SK-N-SH (cell line): ENCODE results near the gene STAM2.

Source experiments
- ELF1 ChIP-seq: IDR thresholded peaks from 2 replicates; pipeline ENCODE4 v1.4.0; 2012
- EZH2phosphoT487 ChIP-seq: fragments of 200-600 bp; sonication (generic); IDR thresholded peaks from 2 replicates; pipeline ENCODE4 v1.6.1; 2017; ENCODE audit warnings: low read depth, mixed run types, mild to moderate bottlenecking, antibody characterized with exemption, moderate library complexity, borderline replicate concordance
- FOSL2 ChIP-seq: IDR thresholded peaks from 2 replicates; pipeline ENCODE4 v1.4.0; 2012; ENCODE audit warnings: low read depth, mild to moderate bottlenecking, moderate library complexity, borderline replicate concordance
- NFIC ChIP-seq: IDR thresholded peaks from 2 replicates; pipeline ENCODE4 v1.4.0; 2012; ENCODE audit warnings: borderline replicate concordance
- TF ChIP-seq, protein P1 (sequence below): fragments of 150-350 bp; IDR thresholded peaks from 2 replicates; pipeline ENCODE4 v1.6.1; 2017; ENCODE audit warnings: antibody characterized with exemption, low read length, low read depth, borderline replicate concordance
- TF ChIP-seq, protein P2 (sequence below): fragments of 200-600 bp; sonication (generic); IDR thresholded peaks from 2 replicates; pipeline ENCODE4 v1.6.1; 2017; ENCODE audit warnings: antibody characterized with exemption, mild to moderate bottlenecking, moderate library complexity

- TF ChIP-seq ELF1 (no peak), FOSL2 (no peak), EZH2phosphoT487 (no peak), NFIC (no peak)
- TF ChIP-seq, protein P1, sequence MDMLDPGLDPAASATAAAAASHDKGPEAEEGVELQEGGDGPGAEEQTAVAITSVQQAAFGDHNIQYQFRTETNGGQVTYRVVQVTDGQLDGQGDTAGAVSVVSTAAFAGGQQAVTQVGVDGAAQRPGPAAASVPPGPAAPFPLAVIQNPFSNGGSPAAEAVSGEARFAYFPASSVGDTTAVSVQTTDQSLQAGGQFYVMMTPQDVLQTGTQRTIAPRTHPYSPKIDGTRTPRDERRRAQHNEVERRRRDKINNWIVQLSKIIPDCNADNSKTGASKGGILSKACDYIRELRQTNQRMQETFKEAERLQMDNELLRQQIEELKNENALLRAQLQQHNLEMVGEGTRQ: no peak
- TF ChIP-seq, protein P2, sequence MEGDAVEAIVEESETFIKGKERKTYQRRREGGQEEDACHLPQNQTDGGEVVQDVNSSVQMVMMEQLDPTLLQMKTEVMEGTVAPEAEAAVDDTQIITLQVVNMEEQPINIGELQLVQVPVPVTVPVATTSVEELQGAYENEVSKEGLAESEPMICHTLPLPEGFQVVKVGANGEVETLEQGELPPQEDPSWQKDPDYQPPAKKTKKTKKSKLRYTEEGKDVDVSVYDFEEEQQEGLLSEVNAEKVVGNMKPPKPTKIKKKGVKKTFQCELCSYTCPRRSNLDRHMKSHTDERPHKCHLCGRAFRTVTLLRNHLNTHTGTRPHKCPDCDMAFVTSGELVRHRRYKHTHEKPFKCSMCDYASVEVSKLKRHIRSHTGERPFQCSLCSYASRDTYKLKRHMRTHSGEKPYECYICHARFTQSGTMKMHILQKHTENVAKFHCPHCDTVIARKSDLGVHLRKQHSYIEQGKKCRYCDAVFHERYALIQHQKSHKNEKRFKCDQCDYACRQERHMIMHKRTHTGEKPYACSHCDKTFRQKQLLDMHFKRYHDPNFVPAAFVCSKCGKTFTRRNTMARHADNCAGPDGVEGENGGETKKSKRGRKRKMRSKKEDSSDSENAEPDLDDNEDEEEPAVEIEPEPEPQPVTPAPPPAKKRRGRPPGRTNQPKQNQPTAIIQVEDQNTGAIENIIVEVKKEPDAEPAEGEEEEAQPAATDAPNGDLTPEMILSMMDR: no peak
These were observed 20.4 kb downstream of the STAM2 start for GRCh38 chr2:152155209-152155608.
